DMS153 (cell line): ENCODE data around the gene PACSIN1.

Source experiments
- DNase-seq: peaks from one replicate; lab custom pipeline; 2025; lab: John Stamatoyannopoulos, UW

Gene PACSIN1

GRCh38 chr6:34562350-34562749 lies 96.5 kb downstream of the PACSIN1 start:
- no peak for DNase-seq

- no peak for DNase-seq
Observed at GRCh38 chr6:34562861-34563512, 97.1 kb downstream of the PACSIN1 start.

GRCh38 chr6:34563513-34563870 lies 97.6 kb downstream of the PACSIN1 start:
- DNase-seq, result no peak

GRCh38 chr6:34564181-34564580 lies 98.3 kb downstream of the PACSIN1 start:
- DNase-seq, result no peak

GRCh38 chr6:34565722-34566137 lies 99.9 kb downstream of the PACSIN1 start:
- DNase-seq, result no peak

GRCh38 chr6:34566830-34567546 lies 101.1 kb downstream of the PACSIN1 start:
- no peak for DNase-seq

GRCh38 chr6:34568341-34569201 lies 102.7 kb downstream of the PACSIN1 start:
- DNase-seq, result no peak

GRCh38 chr6:34569361-34569973 lies 103.6 kb downstream of the PACSIN1 start:
- DNase-seq, result no peak

GRCh38 chr6:34570066-34570833 lies 104.4 kb downstream of the PACSIN1 start:
- peak; percentile 42 for DNase-seq

GRCh38 chr6:34571388-34571787 lies 105.5 kb downstream of the PACSIN1 start:
- no peak for DNase-seq

GRCh38 chr6:34572021-34572420 lies 106.1 kb downstream of the PACSIN1 start:
- no peak for DNase-seq

GRCh38 chr6:34572585-34572984 lies 106.7 kb downstream of the PACSIN1 start:
- DNase-seq, result no peak

- DNase-seq, result no peak
Observed at GRCh38 chr6:34573567-34574183, 107.8 kb downstream of the PACSIN1 start.

- no peak for DNase-seq
Observed at GRCh38 chr6:34574647-34575293, 108.9 kb downstream of the PACSIN1 start.

- DNase-seq, result no peak
Observed at GRCh38 chr6:34575326-34575725, 109.5 kb downstream of the PACSIN1 start.

GRCh38 chr6:34576286-34576955 lies 110.5 kb downstream of the PACSIN1 start:
- DNase-seq, result no peak

- DNase-seq, result no peak
Observed at GRCh38 chr6:34578445-34579262, 112.8 kb downstream of the PACSIN1 start.

- DNase-seq, result no peak
Observed at GRCh38 chr6:34580707-34581560, 115.1 kb downstream of the PACSIN1 start.
